ENCODE data around the gene AP5Z1. TPM values are rescaled to one million over a fixed set of nuclear protein-coding genes. Genes with fewer than 3 reads are reported as not detected.

Gene AP5Z1
- total RNA-seq, 1 experiment from 2014 or later = 38.3 TPM

GRCh38 chr7:4784799-4785198, 9.4 kb downstream of the AP5Z1 start:
- H2AK5ac ChIP-seq (ENCODE audit: insufficient read length, low read length) = no peak overlapping the region
- H3K18ac ChIP-seq (ENCODE audit: insufficient read length, low read depth, low read length) = no peak overlapping the region
- peaks cover 7 to 28% (median 9%) of the 10 kb centered on the region in 3 experiments; a peak in 6 of 7 replicates for H3K36me3 Mint-ChIP-seq (ENCODE audit: insufficient read depth in 1 of 3, low read depth in 3 of 3)
- H3K27me3 ChIP-seq (ENCODE audit: insufficient read depth, low read length) = no peaks in the 10 kb centered on the region
- no peak overlapping the region for H2BK20ac ChIP-seq (ENCODE audit: low read depth, low read length, poor library complexity, severe bottlenecking)
- no peak overlapping the region for H2AFZ ChIP-seq (ENCODE audit: low read length)
- no peak overlapping the region for H3K56ac ChIP-seq (ENCODE audit: insufficient read length, low read depth, low read length)
- H3K79me2 ChIP-seq (ENCODE audit: insufficient read depth, low read length) = no peaks in the 10 kb centered on the region
- WGBS (ENCODE audit: extremely low coverage, insufficient read length, low lambda C conversion rate) = no CpG with 5 or more reads among the region's 19 CpGs
- H2BK5ac ChIP-seq (ENCODE audit: insufficient read length, low read length) = no peak overlapping the region
- H4K5ac ChIP-seq (ENCODE audit: insufficient read length, low read depth, low read length) = no peak overlapping the region
- no peak overlapping the region for H2BK15ac ChIP-seq (ENCODE audit: low read depth, low read length)
- H3T11ph ChIP-seq (ENCODE audit: low read length) = no peak overlapping the region
- H4K20me1 ChIP-seq (ENCODE audit: control insufficient read depth, insufficient read depth, insufficient read length) = no peaks in the 10 kb centered on the region
- no peak overlapping the region for H4K91ac ChIP-seq (ENCODE audit: insufficient read length, low read depth, low read length)
- H3K27ac Mint-ChIP-seq = no peak overlapping the region
- TF ChIP-seq, protein P1, sequence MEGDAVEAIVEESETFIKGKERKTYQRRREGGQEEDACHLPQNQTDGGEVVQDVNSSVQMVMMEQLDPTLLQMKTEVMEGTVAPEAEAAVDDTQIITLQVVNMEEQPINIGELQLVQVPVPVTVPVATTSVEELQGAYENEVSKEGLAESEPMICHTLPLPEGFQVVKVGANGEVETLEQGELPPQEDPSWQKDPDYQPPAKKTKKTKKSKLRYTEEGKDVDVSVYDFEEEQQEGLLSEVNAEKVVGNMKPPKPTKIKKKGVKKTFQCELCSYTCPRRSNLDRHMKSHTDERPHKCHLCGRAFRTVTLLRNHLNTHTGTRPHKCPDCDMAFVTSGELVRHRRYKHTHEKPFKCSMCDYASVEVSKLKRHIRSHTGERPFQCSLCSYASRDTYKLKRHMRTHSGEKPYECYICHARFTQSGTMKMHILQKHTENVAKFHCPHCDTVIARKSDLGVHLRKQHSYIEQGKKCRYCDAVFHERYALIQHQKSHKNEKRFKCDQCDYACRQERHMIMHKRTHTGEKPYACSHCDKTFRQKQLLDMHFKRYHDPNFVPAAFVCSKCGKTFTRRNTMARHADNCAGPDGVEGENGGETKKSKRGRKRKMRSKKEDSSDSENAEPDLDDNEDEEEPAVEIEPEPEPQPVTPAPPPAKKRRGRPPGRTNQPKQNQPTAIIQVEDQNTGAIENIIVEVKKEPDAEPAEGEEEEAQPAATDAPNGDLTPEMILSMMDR (conservative IDR thresholded peaks at IDR 0.05) = no peak
- H3K4me1 ChIP-seq (ENCODE audit: insufficient read depth, low read length) = no peaks in the 10 kb centered on the region
- no peak overlapping the region for H3K14ac ChIP-seq (ENCODE audit: insufficient read depth, low read length)
- no peak overlapping the region for H4K8ac ChIP-seq (replicated peaks; ENCODE audit: insufficient read length, low read depth, low read length)
- H3K27me3 Mint-ChIP-seq (ENCODE audit: low read depth) = no peaks in the 10 kb centered on the region
- H3K4ac ChIP-seq (ENCODE audit: low read depth, low read length) = no peak overlapping the region
- no peak overlapping the region for H3K27ac ChIP-seq (ENCODE audit: insufficient read length, low read depth, low read length)
- H3K9me3 ChIP-seq (ENCODE audit: control insufficient read depth, low read depth, low read length) = no peaks in the 10 kb centered on the region
- H2BK120ac ChIP-seq (ENCODE audit: low read depth, low read length, poor library complexity, severe bottlenecking) = no peak overlapping the region
- H3K4me2 ChIP-seq (ENCODE audit: insufficient read depth, insufficient read length, low read length) = no peak overlapping the region
- no peak overlapping the region for H2BK12ac ChIP-seq (ENCODE audit: insufficient read length, low read depth, low read length)
- no peaks in the 10 kb centered on the region for H3K79me1 ChIP-seq (ENCODE audit: insufficient read depth, low read depth, low read length, poor library complexity, severe bottlenecking)
- H3K23ac ChIP-seq (ENCODE audit: insufficient read length, low read depth, low read length) = no peak overlapping the region
- no peaks in the 10 kb centered on the region for H3K9me3 Mint-ChIP-seq
- no peak for DNase-seq
- H3K4me3 Mint-ChIP-seq = no peak overlapping the region
- no peaks in the 10 kb centered on the region for H3K23me2 ChIP-seq (ENCODE audit: insufficient read length, low read depth, low read length, poor library complexity, severe bottlenecking)
- H3K9ac ChIP-seq (ENCODE audit: extremely low read depth, insufficient read length, low read length) = no peak overlapping the region
- H3K4me1 Mint-ChIP-seq = no peaks in the 10 kb centered on the region

Measured in H9 (cell line).